GM18867 (cell line): ENCODE data around the gene SLC8B1.

ENCODE experiments used
- ATAC-seq: cut with Tn5 transposase; IDR thresholded peaks from one replicate; pipeline ENCODE4 v1.9.1; 2021; ENCODE audit warnings: mild to moderate bottlenecking, moderate library complexity; ENCODE audit not compliant: unreplicated experiment

Gene SLC8B1

DNA sequence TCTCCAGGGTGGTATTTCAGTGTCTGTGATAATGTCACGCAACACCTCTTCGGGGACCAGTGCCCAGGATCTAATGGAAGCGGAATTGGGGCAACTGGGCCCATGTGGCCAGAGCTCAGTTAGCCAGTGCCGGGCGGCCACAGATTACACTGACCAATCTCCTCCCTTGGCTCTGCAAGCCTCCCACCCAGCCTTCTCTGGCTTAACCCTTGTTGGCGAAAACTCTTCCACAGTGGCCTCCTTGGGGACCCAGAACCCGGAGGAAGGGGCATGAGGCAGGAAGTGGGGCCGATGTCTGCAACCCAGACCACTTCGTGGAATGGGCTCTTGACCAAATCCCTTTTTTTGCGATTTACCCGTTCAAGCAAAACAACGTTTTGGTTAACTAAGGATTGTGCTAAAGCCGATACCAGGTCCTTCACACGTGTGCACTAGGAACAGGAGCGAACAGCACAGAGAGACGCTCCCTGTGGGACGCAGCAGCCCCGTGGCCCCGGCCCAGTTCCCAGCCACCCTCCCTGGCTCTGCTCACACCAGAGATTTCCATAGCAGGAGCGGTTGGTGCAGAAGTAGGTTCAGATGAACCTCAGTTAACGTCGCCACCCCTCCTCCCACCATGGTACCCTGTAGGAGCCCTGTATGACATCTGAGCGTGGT lies 38.2 kb downstream of the SLC8B1 start:
- no peak for ATAC-seq

DNA sequence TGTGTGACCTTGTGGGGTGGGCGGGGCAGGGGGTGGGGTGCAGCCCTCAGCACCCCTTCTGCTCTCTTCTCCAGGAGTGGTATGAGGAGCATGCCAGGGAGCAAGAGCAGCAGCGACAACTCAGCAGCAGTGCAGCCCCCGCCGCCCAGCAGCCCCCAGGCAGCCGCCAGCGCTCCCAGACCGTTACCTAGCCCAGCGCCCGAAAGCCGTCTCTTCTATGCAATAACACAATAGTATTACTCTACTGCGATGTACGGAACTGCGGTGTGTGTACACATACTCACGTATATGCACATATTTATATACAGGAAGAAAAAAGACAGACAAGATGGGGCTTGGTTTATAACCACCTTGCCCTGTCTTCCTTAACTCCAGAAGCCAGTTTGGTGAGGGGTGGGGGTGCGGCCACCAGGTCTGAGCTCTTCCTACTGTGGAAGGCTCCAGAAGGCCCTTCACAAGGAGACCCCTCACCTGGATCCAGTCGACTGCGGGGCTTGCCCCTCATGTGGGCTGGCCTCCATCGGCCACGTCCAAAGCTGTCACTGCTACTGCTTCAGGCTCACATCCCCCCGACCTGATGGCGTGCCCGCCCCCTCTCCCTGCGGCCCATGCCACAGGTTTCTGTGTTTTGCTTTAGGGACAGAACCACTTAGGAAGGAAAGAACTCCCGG lies 38.9 kb downstream of the SLC8B1 start:
- ATAC-seq: no peak

DNA sequence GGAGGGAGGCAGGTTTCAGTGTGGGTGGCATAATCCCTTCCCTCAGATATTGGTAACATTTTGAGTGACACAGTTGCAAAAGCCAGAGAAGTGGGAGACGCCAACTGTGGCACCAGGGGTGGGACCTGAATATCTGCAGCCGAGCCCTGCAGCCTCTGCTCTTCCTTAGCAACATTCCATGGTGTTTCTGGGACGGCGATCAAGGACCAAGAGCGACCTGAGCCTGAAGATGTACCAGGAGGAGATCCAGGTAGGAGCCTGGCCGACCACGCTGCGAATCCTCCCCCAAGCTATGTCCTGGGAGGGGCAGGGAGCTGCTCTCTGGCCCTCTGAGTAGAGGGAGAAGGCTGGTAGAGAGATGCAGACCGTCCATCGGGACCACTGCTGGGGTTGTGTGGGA lies 41.8 kb downstream of the SLC8B1 start:
- no peak for ATAC-seq

DNA sequence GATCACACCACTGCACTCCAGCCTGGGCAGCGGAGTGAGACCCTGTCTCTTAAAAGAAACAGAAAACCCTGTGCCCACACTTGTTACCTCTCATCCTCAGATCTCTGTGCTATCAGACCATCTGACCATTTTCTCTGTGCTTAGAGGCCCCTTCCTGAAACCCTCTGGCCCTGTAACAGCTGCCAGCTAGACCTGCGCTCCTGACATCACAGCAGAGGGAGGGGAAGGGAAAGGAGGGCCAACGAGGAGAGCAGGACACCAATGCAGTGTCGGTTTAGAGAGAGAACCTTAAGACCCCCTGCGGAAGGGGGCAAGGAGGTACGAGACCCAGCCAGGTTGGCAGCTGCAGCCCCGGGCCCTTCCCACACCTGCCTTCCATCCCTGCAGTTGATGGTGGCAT lies 42.4 kb downstream of the SLC8B1 start:
- ATAC-seq: no peak

DNA sequence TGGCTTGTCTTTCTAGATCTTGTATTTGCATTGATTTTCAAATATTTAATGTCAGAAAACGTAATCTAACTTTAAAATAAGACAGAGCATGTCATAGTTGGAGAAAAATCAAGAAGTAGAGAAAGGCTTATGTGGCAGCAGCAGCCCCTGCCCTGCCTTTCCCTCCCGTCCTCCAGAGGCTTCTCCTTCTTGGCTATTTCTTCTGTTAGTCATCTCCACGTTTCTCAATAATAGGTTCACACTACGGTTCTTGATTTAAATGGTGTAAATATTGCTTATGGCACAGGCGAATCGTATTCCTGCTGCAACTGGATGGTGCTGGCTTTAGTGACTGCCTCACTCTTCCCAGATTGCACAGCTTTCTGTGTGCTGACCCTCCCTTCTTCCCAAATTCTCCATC lies 42.8 kb downstream of the SLC8B1 start:
- no peak for ATAC-seq

DNA sequence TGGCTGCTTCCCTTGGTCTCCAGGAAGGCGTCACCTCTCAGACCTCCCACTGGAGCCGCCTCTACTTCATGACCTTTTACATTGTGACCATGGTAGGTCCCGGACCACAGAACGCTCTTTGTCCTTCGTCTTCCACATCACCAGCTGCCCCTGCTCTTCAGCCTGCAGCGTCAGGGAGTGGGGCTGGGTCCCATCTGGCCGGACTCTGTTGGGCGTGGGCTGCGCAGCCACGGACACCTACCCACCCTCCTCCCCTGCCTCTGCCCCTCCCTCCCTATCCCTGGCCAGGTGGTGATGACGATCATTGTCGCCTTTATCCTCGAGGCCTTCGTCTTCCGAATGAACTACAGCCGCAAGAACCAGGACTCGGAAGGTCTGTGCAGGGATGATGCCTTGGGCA lies 43.3 kb downstream of the SLC8B1 start:
- ATAC-seq: no peak

DNA sequence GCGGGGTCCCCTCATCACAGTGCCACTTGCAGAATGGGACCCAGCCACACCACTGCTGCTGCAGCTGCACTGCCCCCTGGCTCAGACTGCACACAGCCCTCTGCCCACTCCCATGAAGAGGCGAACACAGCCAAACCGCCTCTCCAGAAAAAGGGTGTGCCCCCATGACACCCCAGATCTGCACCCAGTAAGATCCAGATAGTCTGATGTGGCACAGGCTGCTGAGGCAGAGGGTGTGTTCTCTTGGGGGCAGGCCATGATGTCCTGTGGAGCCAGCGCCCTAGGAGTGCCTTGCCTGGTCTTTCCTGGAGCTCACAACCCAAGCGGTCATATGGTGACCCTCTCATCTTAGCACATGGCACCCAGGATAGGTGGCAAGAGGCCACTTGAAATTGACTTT lies 44.4 kb downstream of the SLC8B1 start:
- ATAC-seq: no peak

DNA sequence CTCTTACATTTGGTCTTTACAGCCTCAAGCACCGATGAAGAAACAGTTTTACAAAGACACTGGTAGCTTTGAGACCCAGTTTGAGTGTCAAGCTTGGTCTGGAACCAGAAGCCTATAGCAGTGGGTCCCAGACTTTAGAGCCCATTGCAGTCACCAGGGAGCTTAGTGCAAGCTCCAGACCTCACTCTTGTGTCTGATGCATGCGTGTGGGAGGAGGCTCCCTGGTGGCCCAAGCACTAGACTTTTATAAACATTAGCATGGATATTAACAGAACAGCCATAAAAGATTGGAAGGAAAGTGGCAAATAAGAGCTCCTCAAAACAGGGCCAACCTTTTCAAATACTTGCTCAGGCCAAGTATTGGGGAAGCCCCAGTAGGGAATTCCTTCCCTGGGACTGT lies 45.5 kb downstream of the SLC8B1 start:
- ATAC-seq: no peak

DNA sequence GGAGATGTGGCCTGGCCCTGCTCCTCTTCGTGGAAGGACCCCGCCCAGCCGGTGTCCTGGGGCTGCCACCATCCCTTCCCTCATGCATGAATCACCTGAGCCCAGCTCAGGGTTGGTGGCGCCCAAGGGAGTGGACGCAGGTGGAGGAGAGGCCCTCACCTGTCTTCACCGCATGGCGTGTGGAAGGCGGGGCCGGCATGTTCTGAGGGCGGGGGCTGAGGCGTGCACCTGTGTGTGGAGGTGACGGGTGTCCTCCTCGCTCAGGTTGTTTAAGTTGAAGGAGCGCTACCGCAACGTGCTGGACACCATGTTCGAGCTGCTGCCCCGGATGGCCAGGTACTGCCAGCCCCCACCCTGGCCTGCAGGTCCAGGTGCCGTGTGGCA lies 47.0 kb downstream of the SLC8B1 start:
- no peak for ATAC-seq

DNA sequence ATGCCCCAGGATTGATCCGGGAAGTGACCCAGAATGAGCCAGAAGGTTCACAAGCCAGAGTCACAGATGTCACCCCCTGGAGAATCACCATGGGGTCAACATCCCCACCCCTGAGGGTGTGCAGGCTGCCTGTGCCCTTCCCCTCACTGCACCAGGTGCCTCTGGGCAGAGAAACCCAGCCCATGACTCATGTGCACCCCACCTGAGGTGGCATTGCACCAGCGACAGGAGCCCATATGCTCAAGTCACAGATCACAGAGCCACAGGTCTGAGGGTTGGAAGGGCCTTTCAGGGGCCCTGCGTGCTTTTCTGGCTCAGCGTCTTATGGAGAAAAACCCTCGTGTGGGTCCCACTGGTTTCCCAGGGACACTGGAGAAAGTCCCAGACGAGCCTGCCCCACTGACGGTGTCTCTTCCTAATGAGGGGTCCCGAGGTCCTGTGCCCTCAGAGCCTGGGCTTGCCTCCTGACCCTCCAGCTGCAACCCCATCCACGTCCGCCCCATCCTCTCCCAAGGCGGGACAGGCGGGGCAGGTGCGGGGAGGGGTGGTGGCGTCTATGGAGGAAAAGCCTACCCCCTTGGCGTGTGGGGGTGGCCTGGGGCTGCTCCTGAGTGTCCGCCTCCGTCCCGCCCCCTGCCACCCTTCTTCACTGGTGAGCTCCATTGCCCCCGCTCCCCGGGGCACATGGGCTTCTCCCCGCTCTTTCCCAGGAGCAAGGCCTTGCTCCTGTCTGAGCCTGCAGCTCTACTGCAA lies 47.6 kb downstream of the SLC8B1 start:
- ATAC-seq: no peak

DNA sequence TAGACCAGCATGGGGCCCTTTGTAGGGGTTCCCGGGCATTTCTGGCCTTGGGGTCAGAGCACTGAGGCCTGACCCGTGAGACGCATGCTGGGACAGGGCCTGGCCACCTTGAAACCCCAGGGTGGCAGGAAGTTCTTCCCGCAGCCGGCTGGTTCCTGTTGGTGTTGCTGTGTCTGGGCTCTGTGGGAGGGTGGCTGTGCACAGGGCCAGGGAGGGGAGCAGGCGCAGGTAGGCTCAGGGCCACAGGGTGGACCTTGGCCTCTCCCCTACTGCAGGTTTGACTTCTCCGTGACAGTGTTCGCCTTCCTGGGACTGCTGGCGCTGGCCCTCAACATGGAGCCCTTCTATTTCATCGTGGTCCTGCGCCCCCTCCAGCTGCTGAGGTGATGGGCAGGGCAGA lies 48.2 kb downstream of the SLC8B1 start:
- no peak for ATAC-seq

DNA sequence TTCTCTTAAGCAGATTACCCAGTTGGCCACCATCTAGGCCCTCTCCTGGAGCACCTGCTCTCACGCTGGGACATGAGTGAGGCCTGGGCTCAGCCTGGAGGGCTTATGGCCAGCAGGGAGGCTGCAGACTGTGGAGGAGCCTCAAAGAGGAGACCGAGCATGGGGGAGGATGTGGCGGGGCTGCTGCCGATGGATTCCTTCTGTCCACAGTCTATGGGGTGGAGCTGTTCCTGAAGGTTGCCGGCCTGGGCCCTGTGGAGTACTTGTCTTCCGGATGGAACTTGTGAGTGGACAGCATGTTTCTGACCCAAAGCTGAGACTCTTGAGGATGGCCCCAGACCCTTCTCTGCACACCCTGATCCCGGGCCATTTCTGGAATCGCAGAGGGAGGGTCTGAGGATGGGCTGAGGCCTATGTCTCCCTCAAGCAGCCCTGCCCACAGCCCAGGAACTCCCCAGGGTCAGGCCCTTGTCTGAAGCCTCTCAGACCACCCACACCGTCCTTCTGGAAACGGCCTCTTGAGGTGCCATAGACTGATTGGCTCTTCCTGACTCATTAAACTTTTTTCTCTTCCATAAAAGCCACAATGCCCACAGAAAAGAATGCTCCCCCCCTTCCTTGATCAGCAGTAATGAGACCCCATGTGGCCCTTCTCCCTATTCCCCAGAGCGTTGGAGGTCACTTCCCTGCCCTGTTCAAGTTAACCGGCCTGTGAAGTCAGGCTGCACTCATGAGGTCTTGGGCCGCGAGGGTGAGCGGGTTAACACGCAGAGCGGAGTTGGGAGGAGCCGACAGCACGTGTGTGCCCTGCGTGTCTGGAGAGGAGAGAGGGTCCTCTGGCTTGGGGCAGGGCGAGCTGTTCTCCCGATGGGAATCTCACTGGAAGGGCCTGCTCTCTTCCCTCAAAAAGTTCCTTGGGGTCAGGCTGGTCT lies 49.0 kb downstream of the SLC8B1 start:
- ATAC-seq: no peak

DNA sequence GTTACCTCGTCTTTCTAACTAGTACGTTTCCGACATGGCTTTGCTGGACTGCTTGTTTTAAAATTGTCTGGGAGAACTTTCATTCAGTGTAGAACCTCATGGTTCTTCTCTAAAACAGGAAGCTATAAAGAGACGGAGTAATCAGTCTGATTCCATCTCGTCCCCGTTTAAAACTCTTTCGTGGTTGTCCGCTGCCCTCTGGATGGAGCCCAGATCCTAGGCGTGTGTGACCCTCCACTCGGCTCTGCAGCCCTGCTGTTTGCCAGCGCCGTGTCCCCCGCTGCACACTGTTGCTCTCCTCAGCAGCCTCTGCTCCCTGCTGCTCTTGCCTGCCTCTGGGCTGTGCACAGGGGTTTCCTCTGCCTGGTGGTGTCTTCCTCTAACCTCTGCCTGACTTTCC lies 50.2 kb downstream of the SLC8B1 start:
- ATAC-seq: no peak

DNA sequence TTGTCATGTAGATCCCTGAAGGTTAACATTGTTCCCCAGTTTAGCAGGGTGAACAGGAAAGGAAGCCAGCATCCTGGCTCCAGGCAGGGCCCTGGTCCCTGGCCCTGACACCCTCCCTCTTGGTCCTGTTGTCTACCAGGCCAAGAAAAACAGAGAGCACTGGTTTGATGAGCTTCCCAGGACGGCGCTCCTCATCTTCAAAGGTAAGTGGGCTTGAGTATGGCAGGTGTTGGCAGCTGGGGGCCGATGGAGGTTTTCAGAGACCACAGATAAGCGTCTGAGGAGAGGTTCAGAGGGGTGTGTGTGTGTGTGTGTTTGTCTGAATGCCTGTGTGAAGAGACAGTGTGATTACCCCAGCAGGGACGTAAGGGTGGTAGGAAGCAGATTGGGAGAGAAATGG lies 56.3 kb downstream of the SLC8B1 start:
- ATAC-seq: no peak

DNA sequence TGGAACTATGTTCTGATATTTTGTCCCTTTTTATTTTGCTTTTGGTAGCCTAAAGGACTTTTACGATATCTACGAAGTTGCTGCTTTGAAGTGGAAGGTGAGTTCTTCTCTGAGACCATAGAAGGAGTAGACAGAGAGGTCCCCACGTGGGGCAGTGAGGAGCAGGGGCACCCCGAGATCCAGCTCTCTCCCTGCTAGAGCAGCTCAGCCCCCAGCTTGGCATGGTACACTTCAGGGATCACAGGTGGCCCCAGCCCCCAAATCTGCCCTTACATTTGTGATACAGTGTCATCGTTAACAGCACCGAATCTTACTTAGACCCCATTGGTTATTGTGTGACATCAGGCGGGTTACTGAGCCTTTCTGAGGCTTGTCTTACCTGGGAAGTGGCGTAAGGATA lies 56.8 kb downstream of the SLC8B1 start:
- ATAC-seq: no peak

DNA sequence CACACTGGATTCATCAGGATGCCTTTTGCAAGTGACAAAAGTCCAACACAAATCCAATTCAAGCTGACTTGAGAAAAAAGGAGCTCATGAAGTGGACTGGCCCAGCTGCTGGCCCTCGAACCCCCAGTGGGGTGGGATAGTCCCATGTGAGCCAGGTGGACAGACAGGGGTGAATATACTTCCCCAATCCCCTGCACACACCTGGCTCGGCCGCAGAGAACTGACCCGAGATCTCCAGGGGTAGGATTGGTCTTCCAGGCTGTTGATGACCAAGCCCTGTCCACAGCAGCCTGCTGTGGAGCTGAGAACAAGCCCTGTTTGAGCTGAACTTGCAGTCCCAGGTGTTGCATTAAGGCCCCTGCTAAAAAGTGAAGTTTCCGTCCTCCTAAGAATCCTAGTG lies 57.4 kb downstream of the SLC8B1 start:
- ATAC-seq: no peak

DNA sequence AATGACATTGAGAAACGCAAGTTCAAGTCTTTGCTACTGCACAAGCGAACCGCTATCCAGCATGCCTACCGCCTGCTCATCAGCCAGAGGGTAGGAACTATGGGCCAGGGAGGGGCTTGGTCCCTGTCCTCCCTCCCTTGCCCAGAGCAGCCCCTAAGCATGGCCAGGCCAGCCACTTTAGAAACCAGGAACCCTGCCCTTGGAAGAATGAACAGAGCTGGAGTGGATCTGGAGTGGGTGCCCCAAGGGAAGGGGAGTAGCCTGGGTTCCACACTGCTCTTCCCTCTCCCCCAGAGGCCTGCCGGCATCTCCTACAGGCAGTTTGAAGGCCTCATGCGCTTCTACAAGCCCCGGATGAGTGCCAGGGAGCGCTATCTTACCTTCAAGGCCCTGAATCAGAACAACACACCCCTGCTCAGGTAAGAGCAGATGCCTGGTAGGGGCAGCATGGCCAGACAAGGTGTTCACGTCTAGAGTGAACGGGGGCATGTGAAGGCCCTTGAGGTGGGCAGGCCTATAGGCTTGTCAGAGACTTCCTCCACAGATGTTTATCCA lies 57.9 kb downstream of the SLC8B1 start:
- no peak for ATAC-seq

DNA sequence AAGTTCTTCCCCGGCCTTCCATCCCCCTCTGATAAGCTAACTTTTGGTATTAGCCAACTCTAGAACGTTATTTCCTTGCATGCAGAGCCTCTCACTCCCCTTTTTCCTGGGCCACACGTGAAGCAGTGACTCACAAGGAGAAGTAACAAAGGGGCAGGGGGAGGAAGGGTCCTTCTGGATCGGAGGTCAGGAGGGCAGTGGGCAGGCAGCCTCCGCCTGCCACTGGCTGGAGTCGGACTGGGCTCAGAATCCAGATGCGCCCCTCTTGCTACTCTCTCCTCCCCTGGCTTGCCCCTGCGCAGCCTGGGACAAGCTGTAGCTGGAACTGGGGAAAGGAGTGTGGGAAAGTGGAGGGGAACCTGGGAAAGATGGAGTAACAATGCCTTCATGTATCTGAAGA lies 58.6 kb downstream of the SLC8B1 start:
- ATAC-seq: no peak

DNA sequence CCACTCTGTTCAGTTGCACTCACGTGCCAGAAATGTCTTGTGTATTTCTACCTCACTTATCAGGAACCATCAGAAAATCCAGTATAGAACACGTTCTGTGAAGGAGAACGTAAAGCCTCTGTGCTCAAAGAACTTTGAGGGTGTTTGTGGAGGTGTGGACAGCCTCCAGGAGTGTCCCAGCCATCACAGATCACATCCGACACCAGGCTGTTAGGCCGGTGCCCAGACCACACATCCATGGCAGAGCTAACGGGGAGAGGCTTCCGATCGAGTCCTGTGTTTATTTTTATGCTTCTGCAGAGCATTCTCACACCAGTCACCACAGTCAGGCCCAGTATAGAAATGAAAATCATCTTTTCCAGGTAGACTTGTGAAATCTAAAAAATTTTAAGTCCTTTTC lies 60.1 kb downstream of the SLC8B1 start:
- ATAC-seq: no peak

DNA sequence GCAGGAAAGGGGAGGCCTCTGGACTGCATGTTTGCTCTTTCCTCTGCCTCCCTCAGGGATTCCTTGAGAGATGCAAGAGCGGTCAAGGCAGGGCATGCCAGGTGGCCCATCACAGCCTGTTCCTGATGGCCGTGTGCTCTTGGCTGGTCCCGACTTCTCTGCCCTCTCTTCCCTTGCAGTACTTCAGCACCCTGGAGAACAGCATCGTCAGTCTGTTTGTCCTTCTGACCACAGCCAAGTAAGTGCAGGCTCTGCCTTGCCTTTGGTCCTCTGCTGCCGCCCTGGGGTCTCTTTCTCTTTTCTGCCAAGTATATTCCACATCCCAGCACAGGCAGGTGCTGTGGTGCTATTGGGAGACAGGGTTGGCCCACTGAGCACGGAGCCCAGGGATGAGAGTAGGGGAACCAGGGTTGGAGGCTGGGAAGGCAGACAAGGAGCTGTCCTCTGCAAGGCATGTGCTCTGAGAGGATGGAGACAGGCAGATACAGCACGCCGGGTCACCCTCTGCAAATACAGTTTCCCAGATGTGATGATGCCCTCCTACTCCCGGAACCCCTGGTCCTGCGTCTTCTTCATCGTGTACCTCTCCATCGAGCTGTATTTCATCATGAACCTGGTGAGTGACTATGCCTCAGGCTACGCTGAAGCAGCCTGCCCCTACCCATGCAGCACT lies 61.7 kb downstream of the SLC8B1 start:
- ATAC-seq: no peak
